HepG2 (cell line): ENCODE data around the gene EBPL. TPM values are rescaled to one million over a fixed set of nuclear protein-coding genes. Genes with fewer than 3 reads are reported as not detected.
A peak's percentile ranks its signal among the peaks of the same experiment; 100 is the strongest.

Experiments used
- CAMTA2 ChIP-seq: sonication (generic); formaldehyde crosslinking; IDR thresholded peaks from 2 replicates; pipeline ENCODE4 v1.4.0; 2020; ENCODE audit warnings: mild to moderate bottlenecking, missing genetic modification reagents, borderline replicate concordance
- ELK4 ChIP-seq: sonication (generic); formaldehyde crosslinking; IDR thresholded peaks from 2 replicates; pipeline ENCODE4 v1.9.0; 2021; ENCODE audit warnings: missing genetic modification reagents, borderline replicate concordance
- GPN1 ChIP-seq: sonication (generic); formaldehyde crosslinking; IDR thresholded peaks from 2 replicates; pipeline ENCODE4 v1.5.1; 2020; ENCODE audit warnings: missing genetic modification reagents, borderline replicate concordance
- IKZF4 ChIP-seq: sonication (generic); formaldehyde crosslinking; IDR thresholded peaks from 2 replicates; pipeline ENCODE4 v1.5.1; 2020; ENCODE audit warnings: borderline replicate concordance, mild to moderate bottlenecking, low read depth, missing genetic modification reagents; ENCODE audit errors: not compliant biosample characterization
- NCOA1 ChIP-seq: sonication (generic); formaldehyde crosslinking; IDR thresholded peaks from 2 replicates; pipeline ENCODE4 v1.9.0; 2021; ENCODE audit warnings: missing genetic modification reagents
- NFIC ChIP-seq: IDR thresholded peaks from 2 replicates; pipeline ENCODE4 v1.6.1; 2012; ENCODE audit warnings: mild to moderate bottlenecking, low read length, inconsistent platforms
- NR2F2 ChIP-seq: IDR thresholded peaks from 2 replicates; pipeline ENCODE4 v1.6.1; 2012; ENCODE audit warnings: low read depth, inconsistent platforms, borderline replicate concordance
- RFXANK ChIP-seq: IDR thresholded peaks from 2 replicates; pipeline ENCODE4 v1.6.1; 2016
- ZBTB49 ChIP-seq: sonication (generic); formaldehyde crosslinking; IDR thresholded peaks from 2 replicates; pipeline ENCODE4 v1.4.0; 2020; ENCODE audit warnings: missing genetic modification reagents, borderline replicate concordance
- ZFP41 ChIP-seq: sonication (generic); formaldehyde crosslinking; IDR thresholded peaks from 2 replicates; pipeline ENCODE4 v1.4.0; 2020; ENCODE audit warnings: mild to moderate bottlenecking, missing genetic modification reagents, borderline replicate concordance
- ZNF142 ChIP-seq: sonication (generic); formaldehyde crosslinking; IDR thresholded peaks from 2 replicates; pipeline ENCODE4 v1.4.0; 2020; ENCODE audit warnings: missing genetic modification reagents
- ZNF446 ChIP-seq: sonication (generic); formaldehyde crosslinking; IDR thresholded peaks from 2 replicates; pipeline ENCODE4 v1.5.0; 2020; ENCODE audit warnings: mild to moderate bottlenecking, missing genetic modification reagents
- ZNF777 ChIP-seq: sonication (generic); formaldehyde crosslinking; IDR thresholded peaks from 2 replicates; pipeline ENCODE4 v1.4.0; 2020; ENCODE audit warnings: missing genetic modification reagents
- ZNF83 ChIP-seq: sonication (generic); formaldehyde crosslinking; IDR thresholded peaks from 2 replicates; pipeline ENCODE4 v1.4.0; 2020; ENCODE audit warnings: missing genetic modification reagents, mild to moderate bottlenecking, borderline replicate concordance
- ZUFSP ChIP-seq: sonication (generic); formaldehyde crosslinking; IDR thresholded peaks from 2 replicates; pipeline ENCODE4 v1.9.0; 2021; ENCODE audit warnings: missing genetic modification reagents, mild to moderate bottlenecking, borderline replicate concordance
- polyA plus RNA-seq, 8 experiments: library from polyadenylated mRNA; depleted of rRNA in 3 of 8; stranded (reverse) in 7 of 8; unstranded in 1 of 8; fragments of >200 nt; fragmentation: Illumina TruSeq in 4 of 8; extraction: Trizol in 4 of 8; gene quantifications; 2 replicates each; pipeline versions ENCODE4 v1.2.1 to v1.2.3, GENCODE V29; 2011 to 2016; ENCODE audit warnings: low read depth in 4 of 8, missing spikeins in 1 of 8, mixed read lengths in 1 of 8; ENCODE audit not compliant: insufficient read depth in 1 of 8
- total RNA-seq, 5 experiments: library from RNA; depleted of rRNA; stranded (reverse); fragments of >200 nt; fragmentation: Illumina TruSeq; extraction: Trizol; gene quantifications; 2 replicates each; pipeline ENCODE4 v1.2.3, GENCODE V29; 2016; ENCODE audit warnings: low read depth in 1 of 5

Gene EBPL
- total and polyA plus RNA-seq, 2 of the 13 experiments (the other 11 are each of a cell fraction or from before 2014, with no cell fraction given): 96.5 to 152 TPM

GRCh38 chr13:49690995-49691784, at the start of gene EBPL (continued):
- TF ChIP-seq ELK4 (CRISPR knock-in tag) (no peak; the same call in 1 of the 2 replicates), ZNF142 (CRISPR knock-in tag) (no peak; the same call in 1 of the 2 replicates), ZNF83 (no peak; the same call in 1 of the 2 replicates), ZUFSP (CRISPR knock-in tag) (no peak), RFXANK (CRISPR knock-in tag) (no peak), ZNF777 (CRISPR knock-in tag) (peak; percentile 84), NR2F2 (no peak), ZNF446 (CRISPR knock-in tag) (0 out of 2 replicates have a peak, but pooled peaks have one; percentile 20), GPN1 (CRISPR knock-in tag) (no peak), CAMTA2 (CRISPR knock-in tag) (no peak), ZBTB49 (no peak), IKZF4 (CRISPR knock-in tag) (no peak), NFIC (no peak), NCOA1 (CRISPR knock-in tag) (0 out of 2 replicates have a peak, but pooled peaks have one; percentile 42), ZFP41 (CRISPR knock-in tag) (peak; percentile 90)
